GM18519 (cell line): ENCODE results near the gene PSMB8.

Experiments
- ATAC-seq: cut with Tn5 transposase; IDR thresholded peaks from one replicate; pipeline ENCODE4 v1.9.1; 2021; ENCODE audit warnings: mild to moderate bottlenecking, moderate library complexity; ENCODE audit not compliant: unreplicated experiment, low FRiP score

The PSMB8 gene

GRCh38 chr6:32799740-32800139, 44.1 kb downstream of the PSMB8 start:
- ATAC-seq, result no peak

GRCh38 chr6:32799168-32799567, 44.7 kb downstream of the PSMB8 start:
- ATAC-seq, result no peak

GRCh38 chr6:32796848-32797776, 46.7 kb downstream of the PSMB8 start:
- ATAC-seq, result no peak

- no peak for ATAC-seq
Observed at GRCh38 chr6:32794510-32794909, 49.3 kb downstream of the PSMB8 start.

GRCh38 chr6:32792901-32793435, 50.9 kb downstream of the PSMB8 start:
- ATAC-seq, result no peak
